T follicular helper cell (primary cell): ENCODE results near the gene CPD.
"Not testable (repeated sequence)": the region's sequence is repeated elsewhere in the genome, so short reads cannot be mapped to it uniquely, and the experiment has no call there.

Experiments
- DNase-seq: peaks from one replicate; pipeline ENCODE4 v3.0.0-alpha.2; 2020; ENCODE audit warnings: low read depth

The CPD gene

GRCh38 chr17:30388321-30389179 is 9.8 kb downstream of the CPD start:
- DNase-seq = no peak

- DNase-seq = no peak
Measured at GRCh38 chr17:30389756-30390300, 11.1 kb downstream of the CPD start.

GRCh38 chr17:30391534-30391933 is 12.8 kb downstream of the CPD start:
- DNase-seq = no peak

GRCh38 chr17:30393491-30393890 is 14.8 kb downstream of the CPD start:
- DNase-seq = no peak

GRCh38 chr17:30393911-30394867 is 15.5 kb downstream of the CPD start:
- no peak for DNase-seq

GRCh38 chr17:30395398-30396022 is 16.8 kb downstream of the CPD start:
- DNase-seq = no peak

GRCh38 chr17:30396129-30396528 is 17.4 kb downstream of the CPD start:
- no peak for DNase-seq

GRCh38 chr17:30396612-30397011 is 17.9 kb downstream of the CPD start:
- no peak for DNase-seq

GRCh38 chr17:30398328-30399041 is 19.8 kb downstream of the CPD start:
- no peak for DNase-seq

GRCh38 chr17:30401097-30401496 is 22.4 kb downstream of the CPD start:
- no peak for DNase-seq

GRCh38 chr17:30405161-30405560 is 26.4 kb downstream of the CPD start:
- DNase-seq = no peak

- not testable (repeated sequence) for DNase-seq
Measured at GRCh38 chr17:30410627-30411026, 31.9 kb downstream of the CPD start.

GRCh38 chr17:30412008-30412496 is 33.3 kb downstream of the CPD start:
- not testable (repeated sequence) for DNase-seq

- no peak for DNase-seq
Measured at GRCh38 chr17:30413109-30413508, 34.4 kb downstream of the CPD start.

GRCh38 chr17:30414486-30414885 is 35.8 kb downstream of the CPD start:
- no peak for DNase-seq

GRCh38 chr17:30415491-30415890 is 36.8 kb downstream of the CPD start:
- no peak for DNase-seq

GRCh38 chr17:30418070-30418469 is 39.3 kb downstream of the CPD start:
- DNase-seq = not testable (repeated sequence)

- no peak for DNase-seq
Measured at GRCh38 chr17:30421592-30421991, 42.9 kb downstream of the CPD start.

- DNase-seq = no peak
Measured at GRCh38 chr17:30422171-30422570, 43.4 kb downstream of the CPD start.

- no peak for DNase-seq
Measured at GRCh38 chr17:30424471-30424870, 45.7 kb downstream of the CPD start.

GRCh38 chr17:30426292-30426691 is 47.6 kb downstream of the CPD start:
- DNase-seq = no peak
